HepG2 (cell line): Measurements from ENCODE around the gene UQCC2. TPM values are rescaled to one million over a fixed set of nuclear protein-coding genes. Genes with fewer than 3 reads are reported as not detected.

ENCODE experiments used
- ARID2 ChIP-seq: sonication (generic); formaldehyde crosslinking; IDR thresholded peaks from 2 replicates; pipeline ENCODE4 v1.8.1; 2022; ENCODE audit warnings: mild to moderate bottlenecking, missing genetic modification reagents, borderline replicate concordance
- ATM ChIP-seq: fragments of 450-650 bp; IDR thresholded peaks from 2 replicates; pipeline ENCODE4 v1.7.1; 2017; ENCODE audit warnings: mild to moderate bottlenecking, borderline replicate concordance
- BRF2 ChIP-seq: sonication (generic); formaldehyde crosslinking; IDR thresholded peaks from 2 replicates; pipeline ENCODE4 v1.8.1; 2022; ENCODE audit warnings: mild to moderate bottlenecking, missing genetic modification reagents
- ELF1 ChIP-seq: sonication (generic); formaldehyde crosslinking; IDR thresholded peaks from 2 replicates; pipeline ENCODE4 v1.4.0; 2020; ENCODE audit warnings: missing genetic modification reagents
- FOXA3 ChIP-seq: IDR thresholded peaks from 2 replicates; pipeline ENCODE4 v1.6.1; 2016; ENCODE audit warnings: missing genetic modification reagents, missing compliant biosample characterization
- KDM5B ChIP-seq: sonication (generic); formaldehyde crosslinking; IDR thresholded peaks from 2 replicates; pipeline ENCODE4 v1.4.0; 2020; ENCODE audit warnings: missing genetic modification reagents, mild to moderate bottlenecking, borderline replicate concordance
- KLF6 ChIP-seq: IDR thresholded peaks from 2 replicates; pipeline ENCODE4 v1.8.0; 2016; ENCODE audit warnings: missing biosample characterization, missing genetic modification reagents
- MEIS2 ChIP-seq: sonication (generic); formaldehyde crosslinking; IDR thresholded peaks from 2 replicates; pipeline ENCODE4 v1.9.0; 2021; ENCODE audit warnings: mild to moderate bottlenecking, missing genetic modification reagents
- NFE2L2 ChIP-seq: fragments of 150-350 bp; IDR thresholded peaks from 2 replicates; pipeline ENCODE4 v1.6.1; 2014; ENCODE audit warnings: low read length
- PHF8 ChIP-seq: sonication (generic); formaldehyde crosslinking; IDR thresholded peaks from 2 replicates; pipeline ENCODE4 v1.5.0; 2020; ENCODE audit warnings: missing genetic modification reagents
- PPARG ChIP-seq: conservative IDR thresholded peaks from 2 replicates; pipeline ENCODE4 v1.6.1; 2016; ENCODE audit warnings: missing biosample characterization, missing genetic modification reagents
- RXRB ChIP-seq: IDR thresholded peaks from 2 replicates; pipeline ENCODE4 v1.6.1; 2016; ENCODE audit warnings: borderline replicate concordance, missing genetic modification reagents, missing compliant biosample characterization
- SOX6 ChIP-seq, 2 experiments: fragments of 450-650 bp in 1 of 2; sonication (generic) in 1 of 2; formaldehyde crosslinking in 1 of 2; IDR thresholded peaks; 2 replicates each; pipeline versions ENCODE4 v1.4.0 to v1.6.1; 2017 to 2020; ENCODE audit warnings: antibody characterized with exemption in 1 of 2, mild to moderate bottlenecking in 1 of 2, missing genetic modification reagents in 1 of 2
- STAG1 ChIP-seq: sonication (generic); formaldehyde crosslinking; IDR thresholded peaks from 2 replicates; pipeline ENCODE4 v1.4.0; 2020; ENCODE audit warnings: missing genetic modification reagents
- TBP ChIP-seq: sonication (generic); formaldehyde crosslinking; IDR thresholded peaks from 2 replicates; pipeline ENCODE4 v1.5.0; 2020; ENCODE audit warnings: missing genetic modification reagents
- U2AF2 ChIP-seq: fragments of 200-400 bp; formaldehyde crosslinking; IDR thresholded peaks from 2 replicates; pipeline ENCODE4 v1.6.1; 2017; ENCODE audit warnings: low read depth, mild to moderate bottlenecking, low read length
- ZBTB7B ChIP-seq: sonication (generic); formaldehyde crosslinking; IDR thresholded peaks from 2 replicates; pipeline ENCODE4 v1.4.0; 2020; ENCODE audit warnings: missing genetic modification reagents
- ZNF136 ChIP-seq: sonication (generic); formaldehyde crosslinking; IDR thresholded peaks from 2 replicates; pipeline ENCODE4 v1.8.1; 2022; ENCODE audit warnings: low read depth, mild to moderate bottlenecking, moderate library complexity, missing genetic modification reagents
- ZNF225 ChIP-seq: sonication (generic); formaldehyde crosslinking; IDR thresholded peaks from 2 replicates; pipeline ENCODE4 v1.4.0; 2020; ENCODE audit warnings: mild to moderate bottlenecking, missing genetic modification reagents
- ZNF260 ChIP-seq: sonication (generic); formaldehyde crosslinking; IDR thresholded peaks from 2 replicates; pipeline ENCODE4 v1.4.0; 2020; ENCODE audit warnings: missing genetic modification reagents, low read depth, mild to moderate bottlenecking, borderline replicate concordance
- ZNF282 ChIP-seq: fragments of 450-650 bp; IDR thresholded peaks from 2 replicates; pipeline ENCODE4 v1.6.1; 2018; ENCODE audit not compliant: partially characterized antibody
- ZNF333 ChIP-seq: sonication (generic); formaldehyde crosslinking; IDR thresholded peaks from 2 replicates; pipeline ENCODE4 v1.4.0; 2020; ENCODE audit warnings: mild to moderate bottlenecking, missing genetic modification reagents, borderline replicate concordance
- ZNF547 ChIP-seq: sonication (generic); formaldehyde crosslinking; IDR thresholded peaks from 2 replicates; pipeline ENCODE4 v1.5.1; 2020; ENCODE audit warnings: mild to moderate bottlenecking, missing genetic modification reagents
- ZNF570 ChIP-seq: sonication (generic); formaldehyde crosslinking; IDR thresholded peaks from 2 replicates; pipeline ENCODE4 v1.4.0; 2020; ENCODE audit warnings: mild to moderate bottlenecking, missing genetic modification reagents, borderline replicate concordance
- ZNF678 ChIP-seq: sonication (generic); formaldehyde crosslinking; IDR thresholded peaks from 2 replicates; pipeline ENCODE4 v1.4.0; 2020; ENCODE audit warnings: mild to moderate bottlenecking, missing genetic modification reagents
- ZNF761 ChIP-seq: sonication (generic); formaldehyde crosslinking; conservative IDR thresholded peaks from 2 replicates; pipeline ENCODE4 v1.4.0; 2020; ENCODE audit warnings: mild to moderate bottlenecking, missing genetic modification reagents
- ZNF775 ChIP-seq: sonication (generic); formaldehyde crosslinking; IDR thresholded peaks from 2 replicates; pipeline ENCODE4 v1.4.0; 2020; ENCODE audit warnings: missing genetic modification reagents, mild to moderate bottlenecking, moderate library complexity, borderline replicate concordance
- polyA plus RNA-seq, 8 experiments: library from polyadenylated mRNA; depleted of rRNA in 3 of 8; stranded (reverse) in 7 of 8; unstranded in 1 of 8; fragments of >200 nt; fragmentation: Illumina TruSeq in 4 of 8; extraction: Trizol in 4 of 8; gene quantifications; 2 replicates each; pipeline versions ENCODE4 v1.2.1 to v1.2.3, GENCODE V29; 2011 to 2016; ENCODE audit warnings: low read depth in 4 of 8, missing spikeins in 1 of 8, mixed read lengths in 1 of 8; ENCODE audit not compliant: insufficient read depth in 1 of 8
- total RNA-seq, 5 experiments: library from RNA; depleted of rRNA; stranded (reverse); fragments of >200 nt; fragmentation: Illumina TruSeq; extraction: Trizol; gene quantifications; 2 replicates each; pipeline ENCODE4 v1.2.3, GENCODE V29; 2016; ENCODE audit warnings: low read depth in 1 of 5
- TF ChIP-seq, protein P1 (sequence below): sonication (generic); formaldehyde crosslinking; IDR thresholded peaks from 2 replicates; pipeline ENCODE4 v1.4.0; 2020; ENCODE audit warnings: low read depth, mild to moderate bottlenecking, missing genetic modification reagents
- TF ChIP-seq, protein P2 (sequence below): sonication (generic); formaldehyde crosslinking; IDR thresholded peaks from 2 replicates; pipeline ENCODE4 v1.5.0; 2020; ENCODE audit warnings: missing genetic modification reagents

Gene UQCC2
- total and polyA plus RNA-seq, 2 of the 13 experiments (the other 11 are each of a cell fraction or from before 2014, with no cell fraction given), result 82.4 to 238 TPM

DNA sequence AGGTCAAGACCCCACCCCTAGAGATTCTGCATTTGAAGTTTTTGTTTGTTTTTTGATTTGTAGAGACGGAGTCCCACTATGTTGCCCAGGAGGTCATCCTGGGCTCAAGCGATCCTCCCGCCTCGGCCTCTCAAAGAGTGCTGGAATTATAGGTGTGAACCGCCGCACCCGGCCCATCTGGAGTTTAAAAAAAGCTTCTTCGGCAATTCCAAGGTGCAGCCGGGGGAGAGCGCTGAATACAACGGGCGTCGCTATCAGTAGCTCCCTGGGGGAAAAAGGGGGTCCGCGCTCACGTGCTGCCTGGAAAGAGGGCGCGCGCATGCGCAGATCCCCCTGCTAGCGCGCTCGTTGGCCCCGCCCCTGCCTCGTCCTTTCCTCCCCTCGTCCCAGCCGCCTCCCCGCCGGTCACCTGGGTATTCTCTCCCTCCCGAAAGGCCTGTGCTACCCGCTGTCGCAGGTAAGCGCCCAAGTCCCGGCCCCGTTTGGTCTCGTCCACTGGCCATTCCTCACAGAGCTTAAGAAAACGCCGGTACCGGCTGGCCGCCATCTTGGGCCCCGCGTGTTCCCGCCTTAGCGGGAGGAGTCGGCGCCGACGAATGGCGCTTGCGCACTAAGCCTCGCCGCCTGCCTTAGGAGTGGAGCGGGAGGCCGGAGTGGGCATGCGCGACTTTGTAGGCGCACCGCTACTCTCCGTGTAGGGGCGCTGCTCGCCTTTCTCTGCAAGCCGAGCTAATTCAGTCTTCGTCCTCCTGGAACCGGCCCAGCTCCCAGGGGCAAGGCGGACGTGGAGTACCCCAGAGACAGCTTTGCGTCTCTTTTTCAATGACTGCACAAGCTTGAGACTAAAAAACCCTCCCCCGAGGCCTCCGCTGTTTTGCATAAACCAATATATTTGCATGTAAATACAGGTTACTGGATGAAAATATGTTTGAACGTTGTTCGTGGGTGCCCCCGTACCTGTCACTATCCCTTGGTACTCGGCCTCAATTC lies at the start of gene UQCC2 (continued):
- peak; percentile 97; the same call in 1 of the 2 replicates for TF ChIP-seq KDM5B (CRISPR knock-in tag)
- TF ChIP-seq TBP (CRISPR knock-in tag), result no peak
- TF ChIP-seq ELF1 (CRISPR knock-in tag), result peak; percentile 64
- TF ChIP-seq KLF6 (CRISPR knock-in tag), result peak; percentile 96
- peak; percentile 97 for TF ChIP-seq BRF2 (CRISPR knock-in tag)
- TF ChIP-seq STAG1, result peak; percentile 92
- peak; percentile 10; the same call in 1 of the 2 replicates for TF ChIP-seq PPARG (CRISPR knock-in tag)
- TF ChIP-seq ZNF678 (CRISPR knock-in tag), result peak; percentile 66; the same call in 1 of the 2 replicates
- no peak for TF ChIP-seq NFE2L2
- peak; percentile 88; the same call in 1 of the 2 replicates for TF ChIP-seq ZNF136 (CRISPR knock-in tag)
- TF ChIP-seq RXRB (CRISPR knock-in tag), result no peak
- TF ChIP-seq, protein P1, sequence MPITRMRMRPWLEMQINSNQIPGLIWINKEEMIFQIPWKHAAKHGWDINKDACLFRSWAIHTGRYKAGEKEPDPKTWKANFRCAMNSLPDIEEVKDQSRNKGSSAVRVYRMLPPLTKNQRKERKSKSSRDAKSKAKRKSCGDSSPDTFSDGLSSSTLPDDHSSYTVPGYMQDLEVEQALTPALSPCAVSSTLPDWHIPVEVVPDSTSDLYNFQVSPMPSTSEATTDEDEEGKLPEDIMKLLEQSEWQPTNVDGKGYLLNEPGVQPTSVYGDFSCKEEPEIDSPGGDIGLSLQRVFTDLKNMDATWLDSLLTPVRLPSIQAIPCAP, result no peak
- peak; percentile 28; the same call in 1 of the 2 replicates for TF ChIP-seq MEIS2 (CRISPR knock-in tag)
- no peak for TF ChIP-seq ATM
- peak; percentile 99 for TF ChIP-seq ZNF547
- peak; percentile 92 for TF ChIP-seq ARID2 (CRISPR knock-in tag)
- TF ChIP-seq ZNF761 (CRISPR knock-in tag), result peak; percentile 89
- TF ChIP-seq ZNF282, result no peak
- peak; percentile 71 for TF ChIP-seq ZBTB7B
- TF ChIP-seq ZNF333 (CRISPR knock-in tag), result 0 out of 2 replicates have a peak, but pooled peaks have one; percentile 55
- TF ChIP-seq, protein P2, sequence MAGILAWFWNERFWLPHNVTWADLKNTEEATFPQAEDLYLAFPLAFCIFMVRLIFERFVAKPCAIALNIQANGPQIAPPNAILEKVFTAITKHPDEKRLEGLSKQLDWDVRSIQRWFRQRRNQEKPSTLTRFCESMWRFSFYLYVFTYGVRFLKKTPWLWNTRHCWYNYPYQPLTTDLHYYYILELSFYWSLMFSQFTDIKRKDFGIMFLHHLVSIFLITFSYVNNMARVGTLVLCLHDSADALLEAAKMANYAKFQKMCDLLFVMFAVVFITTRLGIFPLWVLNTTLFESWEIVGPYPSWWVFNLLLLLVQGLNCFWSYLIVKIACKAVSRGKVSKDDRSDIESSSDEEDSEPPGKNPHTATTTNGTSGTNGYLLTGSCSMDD (CRISPR knock-in tag), result no peak
- peak; percentile 86; the same call in 1 of the 2 replicates for TF ChIP-seq ZNF225
- 0 out of 2 replicates have a peak, but pooled peaks have one; percentile 8 for TF ChIP-seq ZNF570 (CRISPR knock-in tag)
- TF ChIP-seq FOXA3, result no peak
- TF ChIP-seq SOX6 (IDR thresholded peaks at IDR 0.05), result no peak
- TF ChIP-seq SOX6 (CRISPR knock-in tag; IDR thresholded peaks at IDR 0.05), result peak; percentile 80
- TF ChIP-seq PHF8, result peak; percentile 98
- TF ChIP-seq ZNF260 (CRISPR knock-in tag), result no peak
- no peak for TF ChIP-seq U2AF2
- TF ChIP-seq ZNF775, result no peak
